Stimulated activated CD4-positive, alpha-beta T cell treated with anti-CD3 and anti-CD28 coated beads, TNF-alpha, amount 100 ng/mL, for 4 hours (primary cell): ENCODE data around the gene SERPINE2.

ENCODE experiments used
- DNase-seq, 3 experiments: peaks; one replicate each; pipeline ENCODE4 v3.0.0-alpha.2; 2020; ENCODE audit warnings: low read depth in 3 of 3

Gene SERPINE2

GRCh38 chr2:223973606-223974005 lies 65.5 kb downstream of the SERPINE2 start:
- DNase-seq: no peak

GRCh38 chr2:223972656-223973102 lies 66.4 kb downstream of the SERPINE2 start:
- DNase-seq: no peak

GRCh38 chr2:223971731-223972130 lies 67.4 kb downstream of the SERPINE2 start:
- DNase-seq: no peak

DNA sequence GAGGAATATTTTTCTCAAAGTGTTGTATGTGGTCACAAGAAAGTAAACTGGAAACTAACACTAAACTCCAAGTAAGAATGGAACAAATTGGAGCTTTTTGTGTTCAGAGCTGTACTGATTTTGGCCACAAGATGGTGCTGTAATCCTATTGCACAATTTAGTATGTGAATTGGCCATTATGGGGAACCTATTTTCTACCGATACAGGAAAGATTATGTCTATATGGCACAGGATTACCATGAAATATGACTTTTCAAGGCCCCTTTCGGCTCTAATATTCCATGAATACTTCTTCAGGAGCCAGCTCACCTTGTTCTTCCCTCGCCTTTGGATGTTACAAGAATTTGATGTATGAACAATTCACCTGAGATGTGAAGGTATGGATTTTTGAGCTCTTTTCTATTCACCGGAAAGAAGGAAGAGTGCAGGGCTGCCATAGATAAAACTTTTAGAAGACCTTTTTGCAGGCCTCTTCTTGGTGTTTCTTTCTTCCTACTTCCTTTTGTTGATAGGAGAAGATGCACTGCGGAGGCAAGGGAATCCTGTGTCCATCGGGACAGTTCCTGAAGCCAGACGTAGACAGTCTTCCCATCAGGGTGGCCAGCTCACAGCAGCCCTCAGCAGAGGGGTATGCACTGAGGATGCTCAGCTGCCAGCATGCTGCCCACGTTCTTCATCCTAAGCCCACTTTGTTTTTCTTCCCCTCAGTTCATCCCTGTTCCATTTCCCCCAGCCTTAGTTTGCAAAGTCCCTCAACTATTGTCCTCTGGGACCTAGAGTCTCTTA lies 68.5 kb downstream of the SERPINE2 start:
- DNase-seq: peak in 1 of 3 experiments; percentile 33

DNA sequence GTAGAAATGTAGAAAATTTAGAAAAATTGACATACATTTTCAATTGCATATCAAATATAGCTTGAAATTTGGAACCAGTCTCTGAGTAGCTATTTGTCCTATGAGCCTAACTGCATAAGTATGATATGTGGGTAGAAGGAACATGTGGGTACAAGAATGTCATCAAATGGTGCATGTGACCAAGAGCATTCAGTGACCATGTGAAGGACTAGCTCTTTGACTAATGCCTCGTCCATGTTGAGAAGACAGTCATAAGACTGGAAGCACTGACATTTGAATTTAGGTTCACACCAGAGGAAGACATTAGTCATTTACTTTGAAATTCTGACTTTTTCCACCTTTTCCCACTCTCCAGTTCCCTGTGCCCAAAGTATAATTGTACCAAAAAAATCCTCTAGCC lies 69.2 kb downstream of the SERPINE2 start:
- no peak for DNase-seq

GRCh38 chr2:223969315-223969714 lies 69.8 kb downstream of the SERPINE2 start:
- no peak for DNase-seq

DNA sequence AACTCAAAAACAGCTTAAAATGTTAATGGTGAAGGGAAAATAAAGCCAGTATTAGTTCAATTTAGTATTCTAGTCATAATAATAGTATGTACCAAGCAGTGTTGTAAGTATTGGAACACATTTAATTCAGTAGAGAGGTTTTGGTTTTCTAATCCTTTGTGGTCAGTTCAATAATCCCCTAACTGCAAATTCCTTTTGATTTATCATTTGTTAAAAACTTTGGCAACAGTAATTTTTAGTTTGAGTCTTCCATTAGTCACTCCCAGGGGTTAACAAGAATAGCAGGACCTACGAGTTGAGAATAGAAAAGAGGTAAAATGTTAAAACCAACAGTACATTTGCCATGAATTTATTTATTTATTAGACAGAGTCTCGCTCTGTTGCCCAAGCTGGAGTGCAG lies 71.1 kb downstream of the SERPINE2 start:
- DNase-seq: no peak

DNA sequence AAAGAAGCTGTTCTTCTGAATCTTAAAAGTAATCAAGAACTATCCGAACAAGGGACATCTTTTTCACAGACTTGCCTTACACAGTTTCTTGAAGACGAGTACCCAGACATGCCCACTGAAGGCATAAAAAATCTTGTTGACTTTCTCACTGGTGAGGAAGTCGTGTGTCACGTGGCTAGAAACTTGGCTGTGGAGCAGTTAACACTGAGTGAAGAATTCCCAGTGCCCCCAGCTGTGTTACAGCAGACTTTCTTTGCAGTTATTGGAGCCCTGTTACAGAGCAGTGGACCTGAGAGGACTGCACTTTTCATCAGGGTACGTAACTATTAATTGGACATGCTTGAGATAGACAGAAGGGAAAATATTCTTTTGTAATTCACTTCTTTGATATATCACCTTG lies 79.4 kb downstream of the SERPINE2 start:
- DNase-seq: no peak

DNA sequence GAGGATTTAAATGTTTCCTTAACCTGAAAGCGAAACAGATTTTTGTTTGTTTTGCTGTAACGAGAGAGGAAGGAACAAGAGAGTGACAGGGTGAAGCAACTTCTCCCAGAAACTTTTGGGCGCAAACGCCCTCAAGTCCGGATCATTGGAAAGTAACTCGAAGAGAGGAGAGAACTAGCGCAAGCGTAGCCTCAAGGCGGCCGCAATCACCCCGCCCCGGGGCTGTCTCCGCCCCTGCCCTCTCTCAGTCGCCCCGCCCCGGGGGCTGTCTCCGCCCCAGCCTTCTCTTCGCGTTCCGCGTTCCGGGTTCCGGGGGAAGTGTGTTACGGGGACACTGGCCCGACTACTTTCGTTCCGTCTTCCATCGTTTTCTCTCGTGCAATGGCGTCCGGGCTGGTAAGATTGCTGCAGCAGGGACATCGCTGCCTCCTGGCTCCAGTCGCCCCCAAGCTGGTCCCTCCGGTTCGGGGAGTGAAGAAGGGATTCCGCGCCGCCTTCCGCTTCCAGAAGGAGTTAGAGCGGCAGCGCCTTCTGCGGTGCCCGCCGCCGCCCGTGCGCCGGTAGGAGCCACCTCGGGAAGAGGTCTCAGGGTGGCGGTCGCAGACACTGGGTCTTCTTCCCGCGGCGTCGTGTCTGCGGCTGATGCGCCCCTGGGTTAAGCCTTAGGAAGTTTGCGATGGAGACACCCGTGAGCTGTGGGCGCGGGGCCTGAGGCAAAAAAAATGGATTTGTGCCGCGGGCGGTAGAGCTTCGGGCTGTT lies 81.8 kb downstream of the SERPINE2 start, which contains the start of gene MRPL44:
TSS of gene MRPL44 (plus strand) at position 372 of the 760 bp plus-strand sequence. CDS start at position 382, 10 bp downstream.
- DNase-seq: peak; percentile 93 to 97 (median 94)

- DNase-seq: no peak
These were observed 82.8 kb downstream of the SERPINE2 start for GRCh38 chr2:223956300-223956699.

GRCh38 chr2:223954401-223954800 lies 84.7 kb downstream of the SERPINE2 start:
- no peak for DNase-seq

- no peak for DNase-seq
These were observed 86.7 kb downstream of the SERPINE2 start for GRCh38 chr2:223952280-223952968.

GRCh38 chr2:223950448-223951347 lies 88.4 kb downstream of the SERPINE2 start:
- no peak for DNase-seq

DNA sequence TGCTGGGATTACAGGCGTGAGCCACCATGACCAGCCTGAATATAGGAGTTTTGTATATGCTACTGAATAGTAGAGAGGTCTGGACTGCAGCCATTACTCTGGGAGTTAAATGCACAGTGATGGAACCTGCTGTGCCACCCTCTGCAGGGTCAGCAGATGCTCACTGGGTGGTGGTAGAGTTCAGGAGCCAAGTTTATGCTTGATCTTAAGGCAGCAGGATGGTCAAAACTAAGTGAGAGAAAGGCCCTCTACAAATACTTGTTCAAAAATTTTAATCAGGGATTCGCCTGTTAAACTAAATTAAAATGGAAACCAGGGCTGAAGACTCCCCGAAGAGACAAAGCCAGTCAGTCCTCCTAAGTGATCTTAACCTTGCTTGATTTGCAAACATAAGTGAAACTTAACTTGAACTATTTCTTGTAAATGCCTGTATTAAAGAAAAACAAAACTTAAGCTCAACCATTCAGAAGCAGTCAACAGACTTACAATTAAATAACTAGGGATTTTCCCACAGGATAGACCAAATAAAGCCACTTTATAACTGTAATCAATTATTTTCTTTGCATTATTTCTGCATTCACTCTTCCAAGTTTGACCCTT lies 89.7 kb downstream of the SERPINE2 start:
- no peak for DNase-seq

GRCh38 chr2:223947711-223948205 lies 91.3 kb downstream of the SERPINE2 start:
- no peak for DNase-seq

DNA sequence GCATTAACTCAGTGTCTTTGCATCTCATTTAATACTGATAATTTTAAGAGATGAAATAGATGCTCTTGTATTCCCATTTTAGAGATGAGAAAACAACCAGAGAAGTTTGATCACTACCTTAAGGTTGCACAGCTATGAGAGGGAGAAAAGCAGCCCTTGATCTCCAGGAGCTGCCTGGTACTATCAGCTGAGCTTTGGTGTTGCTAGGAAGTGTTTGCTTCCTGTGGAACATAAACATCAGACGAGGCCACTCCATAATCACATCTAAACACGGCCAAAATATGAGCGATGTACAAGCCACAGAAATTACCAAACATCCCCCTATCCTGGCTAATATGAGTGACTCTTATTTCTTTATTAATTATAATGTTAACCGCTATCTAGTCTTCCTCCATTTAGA lies 93.3 kb downstream of the SERPINE2 start:
- DNase-seq: no peak

DNA sequence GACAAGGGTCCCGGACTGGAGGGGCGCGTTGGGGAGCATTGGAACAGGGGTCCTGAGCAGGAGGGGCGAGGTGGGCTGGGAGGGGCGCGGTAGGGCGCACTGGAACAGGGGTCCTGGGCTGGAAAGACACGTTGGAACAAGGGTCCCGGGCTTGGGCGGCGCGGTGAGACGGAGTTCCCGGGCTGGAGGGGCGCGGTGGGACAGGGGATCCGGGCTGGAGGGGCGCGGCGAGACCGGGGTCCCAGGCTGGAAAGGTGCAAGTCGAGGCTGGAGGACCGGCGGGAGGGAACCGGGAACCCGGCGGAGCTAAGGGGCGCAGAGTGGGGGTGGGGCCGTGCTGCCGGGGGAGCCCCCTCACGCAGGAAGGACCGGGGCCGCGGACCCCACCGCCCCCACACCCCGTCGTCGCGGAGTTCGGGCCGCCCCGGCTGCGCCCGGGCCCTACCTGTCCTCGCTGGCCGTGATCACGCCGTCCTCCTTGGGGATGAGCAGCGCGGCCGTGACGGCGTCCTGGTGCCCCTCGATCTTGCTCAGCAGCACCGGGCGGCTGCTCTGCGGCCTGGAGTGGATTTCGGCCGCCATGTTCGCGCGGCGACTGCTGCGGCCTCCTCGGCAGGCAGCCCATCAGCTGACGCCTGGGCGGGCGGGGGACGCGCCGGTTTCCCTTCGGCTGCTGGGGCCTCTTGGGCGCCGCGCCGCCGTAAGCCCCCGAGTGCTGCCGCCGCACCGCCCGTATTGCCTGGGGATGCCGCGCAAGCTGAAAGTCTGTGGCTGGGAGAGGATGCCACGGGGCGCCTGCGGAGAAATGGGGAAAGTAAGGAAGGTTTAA lies 94.2 kb downstream of the SERPINE2 start, which contains the start of gene WDFY1:
TSS of gene WDFY1 (minus strand) at position 633 of the 829 bp plus-strand sequence. CDS start at position 582, 51 bp downstream.
- DNase-seq: peak; percentile 59 to 63 (median 62)

- DNase-seq: no peak
These were observed 94.9 kb downstream of the SERPINE2 start for GRCh38 chr2:223944166-223944702.

DNA sequence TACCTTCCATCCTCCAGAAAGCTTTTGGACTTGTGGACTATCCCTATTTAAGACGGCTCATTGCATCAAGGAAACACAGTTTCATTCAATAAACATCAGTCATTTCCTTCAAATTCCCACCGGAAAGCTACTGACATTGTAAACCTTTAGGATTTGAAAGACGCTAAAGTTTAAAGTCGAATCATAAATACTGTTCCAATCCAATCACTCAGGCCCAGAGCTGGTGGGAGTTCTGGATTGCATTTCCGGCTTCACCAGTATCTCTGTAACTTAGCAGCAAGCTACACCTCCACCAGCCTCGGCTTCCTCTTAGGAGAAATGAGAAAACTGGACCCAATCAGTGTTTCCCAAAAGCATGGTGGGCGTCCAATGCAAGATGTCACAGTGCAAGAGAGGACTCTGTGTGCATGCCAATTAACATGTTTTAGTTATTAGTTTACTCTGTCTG lies 95.5 kb downstream of the SERPINE2 start:
- no peak for DNase-seq
